CD4-positive, alpha-beta T cell treated with Interleukin-10 for 1 hour (primary cell): ENCODE data around the gene MRTO4.
"Not testable (repeated sequence)": the region's sequence is repeated elsewhere in the genome, so short reads cannot be mapped to it uniquely, and the experiment has no call there.

Experiments used
- DNase-seq: peaks from one replicate; pipeline ENCODE4 v3.0.0-alpha.2; 2020

Gene MRTO4

GRCh38 chr1:19273106-19273843 lies 21.7 kb downstream of the MRTO4 start:
- DNase-seq, result no peak

GRCh38 chr1:19273844-19274531 lies 22.4 kb downstream of the MRTO4 start:
- DNase-seq, result not testable (repeated sequence)

- no peak for DNase-seq
Observed at GRCh38 chr1:19274636-19275035, 23.0 kb downstream of the MRTO4 start.

- no peak for DNase-seq
Observed at GRCh38 chr1:19283891-19284290, 32.3 kb downstream of the MRTO4 start.

DNA sequence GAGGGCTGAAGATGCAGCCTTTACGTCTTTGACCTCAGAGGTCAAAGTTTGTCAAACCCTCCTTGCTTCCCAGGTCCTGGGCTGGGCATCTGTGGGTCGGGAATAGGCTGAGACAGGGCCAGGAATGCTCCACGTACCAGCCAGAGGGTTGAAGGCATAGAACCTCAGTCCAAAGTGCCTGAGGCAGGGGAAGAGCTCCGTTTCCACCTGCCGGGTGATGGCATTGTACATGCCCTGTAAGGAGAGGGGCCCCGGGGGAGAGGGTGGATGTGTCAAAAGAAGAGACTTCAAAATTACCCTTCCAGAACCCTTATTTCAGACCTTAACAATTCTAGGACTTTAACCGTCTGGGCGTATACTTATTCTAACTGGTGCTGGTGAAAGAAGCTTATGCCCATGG lies 33.3 kb downstream of the MRTO4 start:
- DNase-seq, result no peak

GRCh38 chr1:19285366-19285765 lies 33.8 kb downstream of the MRTO4 start:
- DNase-seq, result not testable (repeated sequence)

DNA sequence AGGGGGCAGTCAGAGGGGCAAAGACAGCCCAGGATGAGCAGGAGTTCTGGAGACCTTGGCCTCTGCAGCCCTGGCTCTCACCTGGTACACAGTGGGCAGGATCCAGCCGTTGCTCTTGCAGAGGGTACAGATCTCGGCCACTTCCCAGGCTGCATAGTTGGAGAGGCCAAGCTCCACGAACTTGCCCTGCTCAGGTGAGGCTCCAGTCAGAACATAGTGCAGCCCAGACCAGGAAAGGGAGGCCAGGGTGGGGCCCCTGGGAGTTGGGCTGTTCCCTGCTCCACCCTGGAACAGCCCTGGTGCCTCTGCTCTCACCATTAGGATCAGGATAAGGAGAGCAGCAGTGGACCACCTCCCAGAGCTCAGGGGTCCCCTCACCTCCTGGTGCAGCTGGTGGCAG lies 34.2 kb downstream of the MRTO4 start:
- not testable (repeated sequence) for DNase-seq

GRCh38 chr1:19287436-19288185 lies 36.0 kb downstream of the MRTO4 start:
- no peak for DNase-seq

DNA sequence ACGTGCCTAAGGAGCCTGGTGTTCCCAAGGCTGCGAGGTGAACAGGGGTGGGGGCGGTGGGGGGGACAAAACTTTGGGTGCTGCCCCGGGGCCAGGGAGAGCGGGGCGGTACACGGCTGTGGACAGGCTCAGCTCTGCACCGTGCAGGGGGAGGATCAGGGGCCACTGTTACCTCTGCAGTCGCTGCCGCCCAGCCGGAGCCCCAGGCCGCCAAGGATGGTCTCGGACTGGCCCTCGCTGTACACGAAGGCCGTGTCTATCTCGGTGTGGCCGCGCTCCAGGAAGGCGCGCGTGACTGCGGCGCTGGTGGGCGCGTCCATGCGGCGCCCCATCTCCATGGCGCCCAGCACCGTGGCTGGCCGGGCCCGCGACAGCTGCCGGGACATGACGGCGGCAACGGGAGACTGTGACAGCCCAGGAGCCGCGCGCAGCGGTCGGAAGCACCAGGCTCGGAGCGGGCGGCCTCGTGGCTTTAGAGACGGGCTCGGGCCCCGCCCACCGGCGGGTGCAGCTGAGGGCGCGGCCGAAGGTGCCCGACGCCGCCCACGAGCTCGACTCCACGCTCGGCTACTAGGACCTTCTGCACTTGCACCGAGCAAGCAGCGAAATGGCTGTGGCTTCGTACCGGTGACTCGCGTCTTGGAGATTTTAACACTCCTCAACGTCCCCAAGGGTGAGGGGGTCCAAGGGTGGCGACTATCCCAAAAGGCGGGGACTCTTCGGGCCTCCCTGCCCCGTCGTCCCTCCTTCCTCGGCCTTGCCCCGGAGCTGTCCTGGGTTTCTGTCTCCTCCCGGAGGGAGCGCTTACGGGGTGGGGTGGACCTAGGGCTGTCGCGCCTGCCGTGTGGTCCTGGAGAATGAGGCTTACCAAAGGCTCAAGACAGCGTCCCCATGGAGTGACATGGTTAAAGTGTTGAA lies 37.0 kb downstream of the MRTO4 start, which contains the start of gene AKR7A3:
AKR7A3 (minus strand) TSS at position 447 of the 918 bp plus-strand sequence; CDS start at position 386, 61 bp downstream.
- DNase-seq, result peak; percentile 56

DNA sequence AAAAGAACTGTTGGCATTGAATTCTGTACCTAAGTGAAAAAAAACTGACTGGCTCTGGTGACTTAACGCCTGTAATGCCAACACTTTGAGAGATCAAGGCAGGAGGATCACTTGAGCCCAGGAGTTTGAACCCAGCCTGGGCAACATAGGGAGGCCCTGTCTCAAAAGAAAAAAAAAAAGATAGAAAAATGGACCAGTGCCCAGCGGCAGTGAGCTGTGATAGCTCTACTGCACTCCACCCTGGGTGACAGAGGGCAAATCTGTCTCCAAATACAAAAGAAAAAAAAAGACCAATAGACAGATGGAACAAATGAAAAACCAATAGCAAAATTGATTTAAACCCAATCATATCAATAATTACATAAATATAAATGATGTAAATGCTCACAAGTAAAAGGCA lies 37.6 kb downstream of the MRTO4 start:
- no peak for DNase-seq

GRCh38 chr1:19294638-19295037 lies 43.0 kb downstream of the MRTO4 start:
- no peak for DNase-seq

DNA sequence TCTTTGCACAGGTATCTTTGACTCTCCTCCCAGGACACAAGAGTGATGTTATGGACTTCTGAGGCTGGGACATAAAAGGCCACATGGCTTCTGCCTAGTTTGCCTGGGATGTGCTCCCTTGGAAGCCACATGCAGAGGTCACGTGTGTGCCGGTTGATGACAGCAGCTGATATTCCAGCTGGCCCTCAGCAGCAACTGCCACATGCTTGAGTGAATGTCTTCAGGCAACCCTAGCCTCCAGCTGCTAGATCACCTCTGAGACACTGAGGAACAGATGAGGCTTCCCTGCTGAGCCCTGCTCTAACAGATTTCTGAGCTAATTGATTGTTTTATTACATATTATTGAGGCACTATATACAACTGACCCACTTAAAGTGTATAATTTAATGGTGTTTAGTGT lies 48.6 kb downstream of the MRTO4 start:
- DNase-seq, result no peak

- DNase-seq, result not testable (repeated sequence)
Observed at GRCh38 chr1:19304081-19304480, 52.5 kb downstream of the MRTO4 start.

GRCh38 chr1:19305880-19306279 lies 54.3 kb downstream of the MRTO4 start:
- DNase-seq, result no peak

- DNase-seq, result no peak
Observed at GRCh38 chr1:19306941-19307340, 55.3 kb downstream of the MRTO4 start.

DNA sequence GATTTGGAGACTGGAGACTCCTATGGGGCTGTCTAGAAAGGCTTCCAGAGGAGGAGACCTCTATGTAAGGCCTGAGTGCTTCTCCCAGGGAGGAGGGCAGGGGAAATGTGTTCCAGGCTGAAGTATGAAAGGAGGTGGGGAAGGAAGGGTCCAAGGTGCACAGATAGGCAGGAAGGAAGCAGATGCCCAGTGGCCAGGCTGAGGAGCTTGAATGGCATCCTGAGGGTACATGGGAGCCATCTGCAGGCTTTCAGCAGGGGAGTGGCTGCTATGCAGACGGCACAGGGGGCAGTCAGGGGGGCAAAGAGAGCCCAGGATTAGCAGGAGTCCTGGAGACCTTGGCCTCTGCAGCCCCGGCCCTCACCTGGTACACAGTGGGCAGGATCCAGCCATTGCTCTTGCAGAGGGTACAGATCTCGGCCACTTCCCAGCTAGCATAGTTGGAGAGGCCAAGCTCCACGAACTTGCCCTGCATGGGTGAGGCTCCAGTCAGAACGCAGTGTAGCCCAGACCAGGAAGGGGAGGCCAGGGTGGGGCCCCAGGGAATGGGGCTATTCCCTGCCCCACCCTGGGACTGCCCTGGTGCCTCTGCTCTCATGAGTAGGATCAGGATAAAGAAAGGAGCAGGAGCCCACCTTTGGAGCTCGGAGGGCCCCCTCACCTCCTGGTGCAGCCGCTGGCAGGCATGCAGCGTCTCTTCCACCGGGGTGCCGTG lies 56.3 kb downstream of the MRTO4 start:
- no peak for DNase-seq

DNA sequence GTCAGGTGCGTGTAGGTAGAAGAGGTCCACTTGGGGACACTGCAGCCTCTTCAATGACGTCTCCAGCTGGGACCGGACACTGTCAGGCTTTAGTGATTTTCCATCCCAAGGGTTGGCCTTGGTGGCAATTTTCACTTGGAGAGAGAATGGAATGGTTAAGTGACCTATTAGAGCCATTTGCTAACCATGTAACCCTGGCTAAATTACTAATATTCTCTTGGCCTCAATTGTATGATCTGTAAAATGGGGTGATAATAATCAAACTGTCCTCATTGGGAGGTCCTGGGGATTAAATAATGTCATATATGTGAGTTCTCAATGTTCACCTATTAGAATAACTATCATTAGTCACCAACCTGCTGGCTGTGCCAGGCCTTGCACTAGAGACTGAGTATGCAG lies 56.9 kb downstream of the MRTO4 start:
- no peak for DNase-seq

- no peak for DNase-seq
Observed at GRCh38 chr1:19309123-19309813, 57.7 kb downstream of the MRTO4 start.
